Loucy (cell line): ENCODE measurements around the gene SEMA5A.

Source experiments
- H2AFZ ChIP-seq: fragments of 200-600 bp; sonication (generic); 2 replicates; pipeline ENCODE4 v1.6.0; 2016; ENCODE audit warnings: antibody characterized with exemption, mild to moderate bottlenecking, low read length, moderate library complexity
- H3F3A ChIP-seq: fragments of 200-600 bp; 2 replicates; pipeline ENCODE4 v1.6.0; 2016; ENCODE audit warnings: antibody characterized with exemption, low read depth, mild to moderate bottlenecking
- H3K27me3 ChIP-seq: fragments of 200-600 bp; sonication (generic); 2 replicates; pipeline ENCODE4 v1.6.1; 2014; ENCODE audit warnings: low read length, mild to moderate bottlenecking; ENCODE audit not compliant: insufficient read depth, poor library complexity, severe bottlenecking
- H3K36me3 ChIP-seq: fragments of 200-600 bp; sonication (generic); 2 replicates; pipeline ENCODE4 v1.6.1; 2016; ENCODE audit warnings: low read length; ENCODE audit not compliant: insufficient read depth
- H3K4me1 ChIP-seq: fragments of 200-600 bp; sonication (generic); 2 replicates; pipeline ENCODE4 v1.5.1; 2014; ENCODE audit warnings: low read length, mild to moderate bottlenecking; ENCODE audit not compliant: insufficient read depth, poor library complexity, severe bottlenecking
- H3K4me2 ChIP-seq: fragments of 200-600 bp; sonication (generic); 2 replicates; pipeline ENCODE4 v1.6.0; 2014; ENCODE audit warnings: antibody characterized with exemption, low read length, low read depth, mild to moderate bottlenecking; ENCODE audit not compliant: poor library complexity, severe bottlenecking
- H3K4me3 ChIP-seq: fragments of 200-600 bp; sonication (generic); 2 replicates; pipeline ENCODE4 v1.5.1; 2014; ENCODE audit warnings: low read length, mild to moderate bottlenecking, mixed read lengths; ENCODE audit not compliant: poor library complexity, severe bottlenecking
- H3K79me2 ChIP-seq: fragments of 200-600 bp; sonication (generic); 2 replicates; pipeline ENCODE4 v1.6.1; 2014; ENCODE audit warnings: low read length; ENCODE audit not compliant: insufficient read depth
- H3K9ac ChIP-seq: fragments of 200-600 bp; sonication (generic); 2 replicates; pipeline ENCODE4 v1.6.0; 2014; ENCODE audit warnings: mild to moderate bottlenecking, low read depth, low read length, moderate library complexity; ENCODE audit not compliant: poor library complexity, severe bottlenecking
- H3K9me2 ChIP-seq: fragments of 200-600 bp; sonication (generic); replicated peaks from 2 replicates; pipeline ENCODE4 v1.6.1; 2016; ENCODE audit warnings: low read depth, low read length, mixed read lengths
- H3K9me3 ChIP-seq: fragments of 200-600 bp; sonication (generic); 2 replicates; pipeline ENCODE4 v1.6.1; 2014; ENCODE audit warnings: mild to moderate bottlenecking, antibody characterized with exemption, low read length, low read depth; ENCODE audit not compliant: insufficient read depth
- H4K20me1 ChIP-seq: fragments of 200-600 bp; sonication (generic); 2 replicates; pipeline ENCODE4 v1.6.0; 2014; ENCODE audit warnings: antibody characterized with exemption, low read length, mild to moderate bottlenecking; ENCODE audit not compliant: insufficient read depth, poor library complexity, severe bottlenecking
- EZH2phosphoT487 ChIP-seq: fragments of 200-600 bp; IDR thresholded peaks from 2 replicates; pipeline ENCODE4 v1.6.1; 2018; ENCODE audit warnings: antibody characterized with exemption, mild to moderate bottlenecking, moderate library complexity, borderline replicate concordance
- TF ChIP-seq, protein P1 (sequence below): fragments of 200-600 bp; sonication (generic); conservative IDR thresholded peaks from 2 replicates; pipeline ENCODE4 v1.5.1; 2014; ENCODE audit warnings: mild to moderate bottlenecking, antibody characterized with exemption, low read length

SEMA5A gene

DNA sequence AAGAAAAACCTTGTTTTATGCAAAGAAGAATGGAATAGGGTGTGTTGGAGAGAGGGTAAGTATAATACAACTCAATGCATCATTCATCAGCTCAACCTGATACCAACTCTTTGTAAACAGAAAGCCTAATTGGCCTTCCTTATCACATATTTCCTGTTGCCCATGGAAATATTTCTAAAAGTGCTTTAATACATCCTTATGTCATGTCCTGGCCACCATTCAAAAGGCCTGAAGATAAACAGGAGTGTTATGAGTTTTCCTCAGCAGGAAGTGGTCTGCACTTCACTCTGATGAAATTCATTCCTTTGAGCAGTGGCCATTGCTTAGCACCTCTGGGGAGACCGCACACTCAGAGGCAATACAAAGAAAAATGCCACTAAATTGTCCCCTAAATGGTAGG lies 511.2 kb downstream of the SEMA5A start:
- no peaks in the 10 kb centered on the region for H3K36me3 ChIP-seq
- peaks cover 23% of the 10 kb centered on the region for H3K4me1 ChIP-seq
- no peaks in the 10 kb centered on the region for H3F3A ChIP-seq
- no peaks in the 10 kb centered on the region for H3K27me3 ChIP-seq
- H3K9ac ChIP-seq, result no peak overlapping the region
- H3K9me2 ChIP-seq, result no peaks in the 10 kb centered on the region
- peak overlapping the region; percentile 14 for H3K4me3 ChIP-seq
- H3K4me2 ChIP-seq, result peak overlapping the region; percentile 31
- H3K79me2 ChIP-seq, result no peaks in the 10 kb centered on the region
- no peaks in the 10 kb centered on the region for H3K9me3 ChIP-seq
- H2AFZ ChIP-seq, result no peak overlapping the region
- H4K20me1 ChIP-seq, result no peaks in the 10 kb centered on the region
- no peak for TF ChIP-seq EZH2phosphoT487
- TF ChIP-seq, protein P1, sequence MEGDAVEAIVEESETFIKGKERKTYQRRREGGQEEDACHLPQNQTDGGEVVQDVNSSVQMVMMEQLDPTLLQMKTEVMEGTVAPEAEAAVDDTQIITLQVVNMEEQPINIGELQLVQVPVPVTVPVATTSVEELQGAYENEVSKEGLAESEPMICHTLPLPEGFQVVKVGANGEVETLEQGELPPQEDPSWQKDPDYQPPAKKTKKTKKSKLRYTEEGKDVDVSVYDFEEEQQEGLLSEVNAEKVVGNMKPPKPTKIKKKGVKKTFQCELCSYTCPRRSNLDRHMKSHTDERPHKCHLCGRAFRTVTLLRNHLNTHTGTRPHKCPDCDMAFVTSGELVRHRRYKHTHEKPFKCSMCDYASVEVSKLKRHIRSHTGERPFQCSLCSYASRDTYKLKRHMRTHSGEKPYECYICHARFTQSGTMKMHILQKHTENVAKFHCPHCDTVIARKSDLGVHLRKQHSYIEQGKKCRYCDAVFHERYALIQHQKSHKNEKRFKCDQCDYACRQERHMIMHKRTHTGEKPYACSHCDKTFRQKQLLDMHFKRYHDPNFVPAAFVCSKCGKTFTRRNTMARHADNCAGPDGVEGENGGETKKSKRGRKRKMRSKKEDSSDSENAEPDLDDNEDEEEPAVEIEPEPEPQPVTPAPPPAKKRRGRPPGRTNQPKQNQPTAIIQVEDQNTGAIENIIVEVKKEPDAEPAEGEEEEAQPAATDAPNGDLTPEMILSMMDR, result no peak

DNA sequence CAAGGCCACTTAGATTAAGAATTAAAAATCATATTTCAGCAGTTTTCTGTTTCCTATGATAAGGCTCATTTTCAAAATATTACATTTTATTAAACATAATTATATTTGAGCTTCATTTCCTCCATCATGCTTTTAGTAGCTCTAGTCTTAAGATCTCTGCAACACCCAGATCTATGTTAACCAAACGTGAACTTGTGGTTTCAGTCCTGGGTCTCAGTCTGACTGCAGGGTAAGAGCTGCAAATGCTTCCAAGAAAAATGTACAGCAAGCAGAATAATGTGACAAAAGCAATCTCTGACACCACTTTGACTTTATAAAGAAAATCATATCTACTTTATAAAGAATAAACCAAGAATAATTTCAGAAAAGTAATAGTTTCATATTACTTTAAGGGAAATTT lies 512.4 kb downstream of the SEMA5A start:
- no peak overlapping the region for H3K4me3 ChIP-seq
- H3K79me2 ChIP-seq, result no peaks in the 10 kb centered on the region
- H3K36me3 ChIP-seq, result no peaks in the 10 kb centered on the region
- H3F3A ChIP-seq, result no peaks in the 10 kb centered on the region
- H4K20me1 ChIP-seq, result no peaks in the 10 kb centered on the region
- no peak overlapping the region for H3K9ac ChIP-seq
- no peaks in the 10 kb centered on the region for H3K9me2 ChIP-seq
- no peaks in the 10 kb centered on the region for H3K9me3 ChIP-seq
- peaks cover 23% of the 10 kb centered on the region for H3K4me1 ChIP-seq
- no peak for TF ChIP-seq EZH2phosphoT487
- TF ChIP-seq, protein P1, result no peak
- no peaks in the 10 kb centered on the region for H3K27me3 ChIP-seq
- no peak overlapping the region for H3K4me2 ChIP-seq
- no peak overlapping the region for H2AFZ ChIP-seq

- TF ChIP-seq, protein P1, result no peak
- no peak for TF ChIP-seq EZH2phosphoT487
- H3K4me2 ChIP-seq, result no peak overlapping the region
- no peaks in the 10 kb centered on the region for H3K27me3 ChIP-seq
- H3K9me2 ChIP-seq, result no peaks in the 10 kb centered on the region
- H3K4me3 ChIP-seq, result no peak overlapping the region
- no peaks in the 10 kb centered on the region for H4K20me1 ChIP-seq
- no peaks in the 10 kb centered on the region for H3K4me1 ChIP-seq
- H2AFZ ChIP-seq, result no peak overlapping the region
- H3F3A ChIP-seq, result no peaks in the 10 kb centered on the region
- H3K9me3 ChIP-seq, result peaks cover 21% of the 10 kb centered on the region; the same call in 1 of the 2 replicates
- H3K79me2 ChIP-seq, result no peaks in the 10 kb centered on the region
- H3K36me3 ChIP-seq, result no peaks in the 10 kb centered on the region
- no peak overlapping the region for H3K9ac ChIP-seq
These were observed 519.9 kb downstream of the SEMA5A start for GRCh38 chr5:9025942-9026341.
